Measurements from ENCODE around the gene SYCE3.

SYCE3 gene

GRCh38 chr22:50576070-50576469, 13.4 kb upstream of the SYCE3 start:
- DNase-seq (ENCODE audit: low read depth, low spot score) = no peak

GRCh38 chr22:50575426-50575941, 12.8 kb upstream of the SYCE3 start:
- no peak for DNase-seq (ENCODE audit: low read depth, low spot score)

GRCh38 chr22:50574383-50574755, 11.7 kb upstream of the SYCE3 start:
- DNase-seq (ENCODE audit: low read depth, low spot score) = no peak

- no peak for DNase-seq (ENCODE audit: low read depth, low spot score)
Measured at GRCh38 chr22:50573491-50574382, 11.0 kb upstream of the SYCE3 start.

GRCh38 chr22:50572965-50573364, 10.2 kb upstream of the SYCE3 start:
- no peak for DNase-seq (ENCODE audit: low read depth, low spot score)

GRCh38 chr22:50571264-50572175, 8.8 kb upstream of the SYCE3 start:
- DNase-seq (ENCODE audit: low read depth, low spot score) = no peak

- no peak for DNase-seq (ENCODE audit: low read depth, low spot score)
Measured at GRCh38 chr22:50570861-50571260, 8.1 kb upstream of the SYCE3 start.

GRCh38 chr22:50569896-50570535, 7.3 kb upstream of the SYCE3 start:
- DNase-seq (ENCODE audit: low read depth, low spot score) = no peak

GRCh38 chr22:50569041-50569459, 6.3 kb upstream of the SYCE3 start:
- no peak for DNase-seq (ENCODE audit: low read depth, low spot score)

- no peak for DNase-seq (ENCODE audit: low read depth, low spot score)
Measured at GRCh38 chr22:50568626-50569025, 5.9 kb upstream of the SYCE3 start.

- DNase-seq (ENCODE audit: low read depth, low spot score) = no peak
Measured at GRCh38 chr22:50567721-50568252, 5.1 kb upstream of the SYCE3 start.

GRCh38 chr22:50564289-50564688, 1.6 kb upstream of the SYCE3 start:
- DNase-seq (ENCODE audit: low read depth, low spot score) = no peak

- no peak for DNase-seq (ENCODE audit: low read depth, low spot score)
Measured at GRCh38 chr22:50563413-50564160, 868 bp upstream of the SYCE3 start.

GRCh38 chr22:50561401-50562358, 1.0 kb downstream of the SYCE3 start:
- DNase-seq (ENCODE audit: low read depth, low spot score) = no peak

- DNase-seq (ENCODE audit: low read depth, low spot score) = no peak
Measured at GRCh38 chr22:50560034-50560433, 2.7 kb downstream of the SYCE3 start.

- DNase-seq (ENCODE audit: low read depth, low spot score) = no peak
Measured at GRCh38 chr22:50556703-50557102, 6.0 kb downstream of the SYCE3 start.

- no peak for DNase-seq (ENCODE audit: low read depth, low spot score)
Measured at GRCh38 chr22:50553310-50553709, 9.4 kb downstream of the SYCE3 start.

GRCh38 chr22:50551160-50551752, 11.5 kb downstream of the SYCE3 start:
- DNase-seq (ENCODE audit: low read depth, low spot score) = no peak

GRCh38 chr22:50550395-50550794, 12.3 kb downstream of the SYCE3 start:
- no peak for DNase-seq (ENCODE audit: low read depth, low spot score)
